ENCODE measurements around the gene CD163L1.

GRCh38 chr12:7434670-7435069, 9.3 kb downstream of the CD163L1 start:
- TF ChIP-seq POLR2A (IDR thresholded peaks at IDR 0.05) (no peak), CTCF (IDR thresholded peaks at IDR 0.05) (no peak)
